NCI-H2196 (cell line): ENCODE data around the gene SSX2IP.
"Not testable (repeated sequence)": the region's sequence is repeated elsewhere in the genome, so short reads cannot be mapped to it uniquely, and the experiment has no call there.

Experiments
- DNase-seq: peaks from one replicate; lab custom pipeline; 2025; ENCODE audit not compliant: unreplicated experiment; lab: John Stamatoyannopoulos, UW

Gene SSX2IP

GRCh38 chr1:84675631-84676030 is 14.6 kb downstream of the SSX2IP start:
- no peak for DNase-seq

DNA sequence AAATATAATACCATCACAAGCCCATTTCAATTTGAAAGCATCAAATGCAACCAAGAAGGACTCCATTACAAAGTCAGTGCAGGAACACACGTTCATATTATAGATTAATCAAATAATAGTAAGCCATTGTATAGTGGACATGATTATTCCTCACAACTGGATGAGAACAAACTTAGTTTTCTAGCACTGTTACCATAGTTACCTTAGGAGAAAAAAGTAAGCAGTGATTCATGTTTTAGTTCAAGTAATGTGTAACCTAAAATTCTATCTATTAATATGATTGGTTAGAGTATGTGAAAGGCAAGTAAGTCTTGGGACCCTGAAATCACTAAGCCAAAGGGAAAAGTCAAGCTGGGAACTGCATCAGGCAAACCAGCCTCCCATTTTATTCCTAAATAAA is 15.2 kb downstream of the SSX2IP start:
- DNase-seq = no peak

DNA sequence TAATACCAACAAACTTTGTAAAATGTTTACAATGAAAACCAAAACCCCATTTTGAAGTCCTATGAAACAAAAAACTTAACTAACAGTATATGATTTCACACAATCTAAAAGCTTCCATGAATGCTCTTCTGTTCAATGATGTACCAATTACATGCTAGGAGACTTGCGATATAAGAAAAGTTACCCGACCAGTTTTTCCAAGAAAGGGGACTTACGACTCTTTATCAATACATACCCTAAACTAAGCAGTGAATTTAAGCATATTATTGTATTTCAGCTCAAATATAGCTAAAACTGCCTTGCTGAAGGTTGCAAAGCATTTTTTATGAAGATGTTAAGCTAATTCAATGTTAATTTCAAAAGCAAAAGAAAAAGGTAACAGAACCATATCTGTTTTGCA is 15.6 kb downstream of the SSX2IP start:
- DNase-seq = no peak

DNA sequence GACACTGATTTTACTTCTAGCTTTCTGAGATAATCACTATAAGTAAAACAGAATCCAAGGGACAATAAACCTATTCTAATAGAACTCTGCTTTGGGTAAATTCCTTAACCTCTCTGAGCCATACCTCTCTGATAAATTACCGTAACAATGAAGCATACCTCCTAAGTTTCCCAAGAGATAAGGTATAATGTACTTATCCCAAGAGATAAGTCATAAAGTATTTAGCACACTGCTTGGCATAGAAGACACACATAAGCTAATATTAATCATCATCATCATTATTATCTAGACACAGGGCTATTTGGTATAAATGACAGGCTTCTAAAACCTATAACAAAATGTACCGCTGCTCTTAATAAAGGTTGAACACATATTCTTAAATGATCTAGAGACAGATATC is 16.2 kb downstream of the SSX2IP start:
- no peak for DNase-seq

DNA sequence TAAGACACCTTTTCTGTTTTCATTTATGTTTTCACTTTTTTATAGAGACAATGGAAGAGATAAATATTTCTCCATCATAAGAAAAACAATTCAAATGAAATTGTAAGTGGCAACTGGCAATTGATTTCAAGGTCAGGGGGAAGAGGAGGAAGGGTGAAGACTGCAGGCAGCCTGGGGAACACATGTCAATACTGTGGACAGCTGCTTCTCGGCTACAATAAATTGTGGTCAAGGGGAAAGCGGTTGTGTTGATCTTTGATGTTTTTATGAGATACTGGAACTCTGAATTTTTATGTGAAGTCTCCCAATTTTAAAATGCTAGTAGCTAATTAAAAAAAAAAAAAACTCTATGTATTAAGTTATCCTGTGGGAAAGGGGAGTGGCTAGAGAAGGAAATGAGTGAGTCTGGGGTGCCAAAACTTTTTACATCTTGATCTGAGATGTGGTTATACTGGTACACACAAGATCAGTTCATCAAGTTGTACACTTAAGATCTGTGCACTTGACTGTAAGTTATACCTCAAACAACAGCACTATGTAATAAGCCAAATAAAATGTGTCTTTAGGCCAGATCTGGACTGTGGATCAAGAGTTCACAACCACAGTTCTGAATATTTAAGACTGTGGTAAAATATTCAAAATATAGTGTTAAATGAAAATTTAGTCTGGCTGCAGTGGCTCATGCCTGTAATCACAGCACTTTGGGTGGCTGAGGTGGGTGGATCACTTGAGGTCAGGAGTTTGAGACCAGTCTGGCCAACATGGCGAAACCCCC is 18.0 kb downstream of the SSX2IP start:
- DNase-seq = no peak

DNA sequence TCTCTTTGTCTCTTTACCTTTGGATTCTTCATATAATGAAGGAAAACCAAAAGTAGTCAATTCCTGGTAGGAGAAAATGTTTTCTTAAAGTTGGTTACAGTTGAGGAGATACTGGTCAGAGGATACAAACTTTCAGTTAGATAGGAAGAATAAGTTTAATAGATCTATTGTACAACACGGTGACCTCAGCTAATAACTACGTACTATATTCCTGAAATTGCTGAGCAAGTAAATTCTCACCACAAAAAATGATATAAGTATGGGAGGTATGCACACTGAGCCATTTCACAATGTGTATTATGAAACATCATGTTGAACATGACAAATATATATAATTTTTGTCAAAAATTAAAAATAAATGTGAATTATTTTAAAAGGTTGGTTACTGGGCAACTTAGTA is 20.4 kb downstream of the SSX2IP start:
- no peak for DNase-seq

- no peak for DNase-seq
Measured at GRCh38 chr1:84668185-84668584, 22.1 kb downstream of the SSX2IP start.

DNA sequence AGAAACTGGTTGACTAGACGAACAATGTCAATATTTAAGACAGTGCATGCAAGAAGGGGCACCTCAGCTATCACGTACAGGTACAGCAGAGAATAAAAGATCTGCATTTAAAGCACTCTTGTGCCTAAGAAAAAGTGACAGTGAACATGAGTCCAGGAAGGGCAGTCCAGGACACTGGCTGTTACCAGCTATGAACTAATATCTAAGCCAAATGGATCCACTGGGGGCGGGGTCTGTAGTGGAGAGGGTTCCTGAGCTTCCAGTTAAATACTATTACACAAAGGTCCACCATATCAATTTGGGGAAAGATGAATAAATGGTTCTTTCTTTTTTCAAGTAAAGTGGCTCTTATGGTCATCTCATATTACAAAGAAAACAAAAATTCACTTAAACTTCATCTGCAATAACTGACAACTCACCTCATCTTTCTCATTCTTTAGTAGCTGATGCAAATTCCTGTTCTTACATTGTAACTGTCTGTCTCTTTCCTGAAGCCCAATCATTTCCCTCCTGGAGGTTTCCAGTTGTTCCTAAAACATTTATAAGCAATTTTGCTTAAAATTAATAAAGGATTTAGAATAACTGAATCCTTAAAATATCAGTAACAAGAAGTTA is 24.5 kb downstream of the SSX2IP start:
- DNase-seq = peak; percentile 18

- no peak for DNase-seq
Measured at GRCh38 chr1:84653130-84653677, 37.1 kb downstream of the SSX2IP start.

- no peak for DNase-seq
Measured at GRCh38 chr1:84644472-84644871, 45.8 kb downstream of the SSX2IP start.

- DNase-seq = no peak
Measured at GRCh38 chr1:84643183-84643582, 47.1 kb downstream of the SSX2IP start.

DNA sequence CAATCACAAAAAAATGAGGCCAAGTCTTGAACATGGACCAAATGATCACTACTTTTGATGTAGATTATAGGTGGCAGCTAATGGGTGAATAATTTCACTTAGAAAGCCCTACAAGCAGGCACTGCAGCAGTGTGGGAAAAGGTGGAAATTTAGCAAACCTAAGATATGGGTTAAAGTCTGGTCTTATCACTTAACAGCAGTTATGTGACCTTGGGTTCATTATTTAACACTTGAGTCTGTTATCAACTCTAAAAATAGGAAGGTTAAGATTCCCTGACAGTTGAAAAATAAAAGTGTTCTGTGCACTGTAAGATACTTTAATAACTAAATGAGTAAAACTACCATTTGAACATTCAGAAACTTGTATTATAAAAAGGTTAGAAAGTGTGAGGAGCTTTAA is 47.5 kb downstream of the SSX2IP start:
- no peak for DNase-seq

- DNase-seq = not testable (repeated sequence)
Measured at GRCh38 chr1:84639731-84640130, 50.5 kb downstream of the SSX2IP start.

GRCh38 chr1:84635429-84635828 is 54.8 kb downstream of the SSX2IP start:
- DNase-seq = no peak

GRCh38 chr1:84634536-84635205 is 55.6 kb downstream of the SSX2IP start:
- no peak for DNase-seq

GRCh38 chr1:84632673-84633434 is 57.4 kb downstream of the SSX2IP start:
- DNase-seq = peak; percentile 46

GRCh38 chr1:84632137-84632536 is 58.1 kb downstream of the SSX2IP start:
- no peak for DNase-seq

GRCh38 chr1:84624876-84625275 is 65.4 kb downstream of the SSX2IP start:
- no peak for DNase-seq

DNA sequence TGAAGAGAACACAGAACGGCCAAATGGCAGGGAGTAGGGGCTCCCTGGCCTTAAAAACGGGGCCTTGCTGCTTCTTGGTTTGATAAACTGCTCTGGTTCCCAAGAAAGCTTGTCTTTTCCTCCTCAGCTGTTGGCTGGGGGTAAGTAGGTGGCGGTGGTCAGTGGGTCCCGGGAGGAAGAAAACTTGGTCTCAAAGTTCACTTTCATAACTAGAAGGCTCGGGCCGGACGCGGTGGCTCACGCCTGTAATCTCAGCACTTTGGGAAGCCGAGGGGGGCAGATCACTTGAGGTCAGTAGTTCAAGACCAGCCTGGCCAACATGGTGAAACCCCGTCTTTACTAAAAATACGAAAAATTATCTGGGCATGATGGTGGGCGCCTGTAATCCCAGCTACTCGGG is 68.7 kb downstream of the SSX2IP start:
- DNase-seq = no peak

GRCh38 chr1:84620720-84621313 is 69.4 kb downstream of the SSX2IP start:
- peak; percentile 85 for DNase-seq
